IMR-90 (cell line): ENCODE results near the gene B3GNT5. TPM values are rescaled to one million over a fixed set of nuclear protein-coding genes. Genes with fewer than 3 reads are reported as not detected.

Experiments
- ATAC-seq: fragments of 200-7000 bp; cut with Tn5 transposase; 2 replicates; pipeline ENCODE4 v1.9.1; 2020; ENCODE audit warnings: low read depth, mild to moderate bottlenecking, moderate library complexity
- BruUV-seq: library from RNA; stranded (reverse); fragments of 400-500 nt; replicated peaks from 2 replicates; lab custom pipeline; 2021; lab: Mats Ljungman, UMichigan
- CTCF ChIA-PET: fragments of 300-600 bp; formaldehyde crosslinking; extraction: SDS; loops from one replicate; lab custom pipeline; 2021; ENCODE audit warnings: antibody characterized with exemption; lab: Yijun Ruan, JAX
- POLR2A ChIA-PET: fragments of 300-600 bp; sonication (Branson Sonifier 250); formaldehyde crosslinking; loops from one replicate; lab custom pipeline; 2022; ENCODE audit warnings: antibody characterized with exemption; ENCODE audit not compliant: unreplicated experiment; lab: Charles Lee
- DNase-seq: peaks from one replicate; pipeline ENCODE4 v3.0.0; 2013
- H2AFZ ChIP-seq: replicated peaks from 2 replicates; pipeline ENCODE3; 2013; ENCODE audit warnings: low read length, mild to moderate bottlenecking; ENCODE audit not compliant: poor library complexity
- H2AK5ac ChIP-seq: 2 replicates; pipeline ENCODE4 v1.6.1; 2013; ENCODE audit warnings: low read depth, low read length, inconsistent platforms
- H2AK9ac ChIP-seq: replicated peaks from 2 replicates; pipeline ENCODE3; 2013; ENCODE audit warnings: mild to moderate bottlenecking, low read depth, low read length, moderate library complexity; ENCODE audit not compliant: poor library complexity
- H2BK120ac ChIP-seq: 2 replicates; pipeline ENCODE4 v1.6.1; 2013; ENCODE audit warnings: low read depth, low read length, inconsistent platforms
- H2BK15ac ChIP-seq: 3 replicates; pipeline ENCODE4 v1.6.1; 2013; ENCODE audit warnings: low read depth, low read length, inconsistent platforms
- H2BK20ac ChIP-seq: 2 replicates; pipeline ENCODE4 v1.6.1; 2013; ENCODE audit warnings: low read depth, mild to moderate bottlenecking, inconsistent platforms, low read length, moderate library complexity
- H2BK5ac ChIP-seq: 2 replicates; pipeline ENCODE4 v1.6.1; 2013; ENCODE audit warnings: mild to moderate bottlenecking, low read depth, low read length, inconsistent platforms; ENCODE audit not compliant: poor library complexity, severe bottlenecking
- H3K14ac ChIP-seq: replicated peaks from 2 replicates; pipeline ENCODE4 v1.6.1; 2013; ENCODE audit warnings: low read depth, low read length, inconsistent platforms
- H3K18ac ChIP-seq: 2 replicates; pipeline ENCODE4 v1.6.1; 2013; ENCODE audit warnings: low read depth, low read length, control low read depth
- H3K23ac ChIP-seq: 2 replicates; pipeline ENCODE4 v1.6.1; 2013; ENCODE audit warnings: low read depth, low read length, inconsistent platforms
- H3K27ac ChIP-seq: 2 replicates; pipeline ENCODE4 v1.5.1; 2013; ENCODE audit warnings: mild to moderate bottlenecking, control low read depth, low read length; ENCODE audit not compliant: insufficient read depth
- H3K27me3 ChIP-seq: 2 replicates; pipeline ENCODE4 v1.6.1; 2013; ENCODE audit warnings: low read length; ENCODE audit not compliant: control insufficient read depth, insufficient read depth
- H3K36me3 ChIP-seq: 2 replicates; pipeline ENCODE4 v1.6.1; 2013; ENCODE audit warnings: low read length, mixed read lengths; ENCODE audit not compliant: control insufficient read depth, insufficient read depth
- H3K4ac ChIP-seq: 2 replicates; pipeline ENCODE4 v1.6.1; 2013; ENCODE audit warnings: low read depth, low read length, inconsistent platforms
- H3K4me1 ChIP-seq: 2 replicates; pipeline ENCODE4 v1.6.1; 2013; ENCODE audit warnings: low read length, mixed read lengths; ENCODE audit not compliant: control insufficient read depth, insufficient read depth
- H3K4me2 ChIP-seq: 2 replicates; pipeline ENCODE4 v1.6.1; 2013; ENCODE audit warnings: low read depth, mild to moderate bottlenecking, control low read depth, low read length, moderate library complexity
- H3K4me3 ChIP-seq: 2 replicates; pipeline ENCODE4 v1.5.1; 2013; ENCODE audit warnings: low read depth, mild to moderate bottlenecking, control low read depth, low read length, moderate library complexity; ENCODE audit not compliant: insufficient read depth
- H3K56ac ChIP-seq: 2 replicates; pipeline ENCODE4 v1.6.1; 2013; ENCODE audit warnings: low read length, inconsistent platforms; ENCODE audit not compliant: insufficient read depth; ENCODE audit errors: extremely low read depth
- H3K79me1 ChIP-seq, 2 experiments: 2 replicates each; pipeline ENCODE4 v1.6.1; 2013; ENCODE audit warnings: low read length in 2 of 2, inconsistent platforms in 1 of 2, low read depth in 1 of 2
- H3K9ac ChIP-seq: 2 replicates; pipeline ENCODE4 v1.6.1; 2013; ENCODE audit warnings: low read depth, low read length, control low read depth
- H3K9me1 ChIP-seq: 2 replicates; pipeline ENCODE4 v1.6.1; 2013; ENCODE audit warnings: low read length, inconsistent platforms; ENCODE audit not compliant: insufficient read depth
- H3K9me3 ChIP-seq: 2 replicates; pipeline ENCODE4 v1.6.1; 2013; ENCODE audit warnings: low read length; ENCODE audit not compliant: control insufficient read depth, insufficient read depth
- H4K20me1 ChIP-seq: 2 replicates; pipeline ENCODE4 v1.6.1; 2013; ENCODE audit warnings: low read length, inconsistent platforms; ENCODE audit not compliant: insufficient read depth
- H4K5ac ChIP-seq: 2 replicates; pipeline ENCODE4 v1.6.1; 2013; ENCODE audit warnings: mild to moderate bottlenecking, low read depth, low read length, control low read depth
- H4K8ac ChIP-seq, 2 experiments: 2 replicates each; pipeline ENCODE4 v1.6.1; 2013; ENCODE audit warnings: low read depth in 2 of 2, low read length in 2 of 2, control low read depth in 1 of 2, inconsistent platforms in 1 of 2
- H4K91ac ChIP-seq: 2 replicates; pipeline ENCODE4 v1.6.1; 2013; ENCODE audit warnings: low read depth, low read length, inconsistent platforms; ENCODE audit not compliant: insufficient read depth
- BHLHE40 ChIP-seq: fragments of 150-350 bp; IDR thresholded peaks from 2 replicates; pipeline ENCODE4 v1.6.1; 2016; ENCODE audit warnings: mild to moderate bottlenecking, low read depth, low read length
- CEBPB ChIP-seq: IDR thresholded peaks from 2 replicates; pipeline ENCODE4 v1.6.1; 2012; ENCODE audit warnings: low read depth, low read length, improper control_type of control experiment
- CHD1 ChIP-seq: IDR thresholded peaks from 2 replicates; pipeline ENCODE4 v1.6.1; 2012; ENCODE audit warnings: low read depth, low read length, improper control_type of control experiment
- FOS ChIP-seq: fragments of 150-350 bp; IDR thresholded peaks from 2 replicates; pipeline ENCODE4 v1.6.1; 2016; ENCODE audit warnings: low read depth, low read length
- MAFK ChIP-seq: IDR thresholded peaks from 2 replicates; pipeline ENCODE4 v1.6.1; 2012; ENCODE audit warnings: low read depth, low read length, improper control_type of control experiment
- MAZ ChIP-seq: IDR thresholded peaks from 2 replicates; pipeline ENCODE4 v1.6.1; 2012; ENCODE audit warnings: low read depth, mild to moderate bottlenecking, low read length, improper control_type of control experiment, moderate library complexity, borderline replicate concordance
- MXI1 ChIP-seq: IDR thresholded peaks from 2 replicates; pipeline ENCODE4 v1.6.1; 2012; ENCODE audit warnings: low read depth, mild to moderate bottlenecking, low read length, moderate library complexity, borderline replicate concordance
- NFE2L2 ChIP-seq: fragments of 150-350 bp; IDR thresholded peaks from 2 replicates; pipeline ENCODE4 v1.6.1; 2016; ENCODE audit warnings: low read depth, mild to moderate bottlenecking, low read length
- POLR2A ChIP-seq: IDR thresholded peaks from 2 replicates; pipeline ENCODE4 v1.6.1; 2012; ENCODE audit warnings: mild to moderate bottlenecking, low read depth, low read length
- RAD21 ChIP-seq: IDR thresholded peaks from 2 replicates; pipeline ENCODE4 v1.6.1; 2012; ENCODE audit warnings: low read length, improper control_type of control experiment
- RCOR1 ChIP-seq: IDR thresholded peaks from 2 replicates; pipeline ENCODE4 v1.6.1; 2012; ENCODE audit warnings: mild to moderate bottlenecking, low read length, improper control_type of control experiment; ENCODE audit not compliant: insufficient replicate concordance
- RFX5 ChIP-seq: IDR thresholded peaks from 2 replicates; pipeline ENCODE4 v1.8.0; 2012; ENCODE audit warnings: low read depth, mild to moderate bottlenecking, low read length, moderate library complexity
- SMC3 ChIP-seq: fragments of 150-350 bp; IDR thresholded peaks from 2 replicates; pipeline ENCODE4 v1.6.1; 2016; ENCODE audit warnings: low read depth, mild to moderate bottlenecking, antibody characterized with exemption, low read length, moderate library complexity
- dilution Hi-C: fragments of 300-500 bp; cut with HindIII; formaldehyde crosslinking; loops from one replicate; pipeline ENCODE4 v1.14.3; 2018; ENCODE audit warnings: low sequenced_read_pairs; ENCODE audit not compliant: unreplicated experiment
- in situ Hi-C: fragments of 300-500 bp; cut with MboI; formaldehyde crosslinking; loops from 3 replicates; pipeline ENCODE4 v1.14.3; 2019; ENCODE audit warnings: low sequenced_read_pairs, inconsistent platforms, mixed read lengths
- intact Hi-C: fragments of 100-400 bp; cut with micrococcal nuclease; formaldehyde crosslinking; loops from 2 replicates; pipeline ENCODE4 v1.10.0; 2022
- polyA plus RNA-seq, 3 experiments: library from polyadenylated mRNA; depleted of rRNA; stranded (reverse); fragments of >200 nt; gene quantifications; 2 replicates each; pipeline ENCODE4 v1.2.3, GENCODE V29; 2012; ENCODE audit warnings: low replicate concordance in 1 of 3
- total RNA-seq: library from RNA; depleted of rRNA; stranded (reverse); fragments of >200 nt; gene quantifications from 2 replicates; pipeline ENCODE4 v1.2.3, GENCODE V29; 2012
- TF ChIP-seq, protein P1 (sequence below): fragments of 150-350 bp; IDR thresholded peaks from 2 replicates; pipeline ENCODE4 v1.6.1; 2017; ENCODE audit warnings: mild to moderate bottlenecking, antibody characterized with exemption, low read length, low read depth
- TF ChIP-seq, protein P2 (sequence below): conservative IDR thresholded peaks from 2 replicates; pipeline ENCODE4 v1.5.1; 2012; ENCODE audit warnings: mild to moderate bottlenecking, low read depth, low read length, improper control_type of control experiment
- TF ChIP-seq, protein P3 (sequence below): fragments of 150-350 bp; IDR thresholded peaks from 2 replicates; pipeline ENCODE4 v1.6.1; 2016; ENCODE audit warnings: low read depth, mild to moderate bottlenecking, low read length, moderate library complexity, borderline replicate concordance

Gene B3GNT5
- total and polyA plus RNA-seq, 2 of the 4 experiments (the other 2 are of a cell fraction): 1.6 to 3.4 TPM

DNA sequence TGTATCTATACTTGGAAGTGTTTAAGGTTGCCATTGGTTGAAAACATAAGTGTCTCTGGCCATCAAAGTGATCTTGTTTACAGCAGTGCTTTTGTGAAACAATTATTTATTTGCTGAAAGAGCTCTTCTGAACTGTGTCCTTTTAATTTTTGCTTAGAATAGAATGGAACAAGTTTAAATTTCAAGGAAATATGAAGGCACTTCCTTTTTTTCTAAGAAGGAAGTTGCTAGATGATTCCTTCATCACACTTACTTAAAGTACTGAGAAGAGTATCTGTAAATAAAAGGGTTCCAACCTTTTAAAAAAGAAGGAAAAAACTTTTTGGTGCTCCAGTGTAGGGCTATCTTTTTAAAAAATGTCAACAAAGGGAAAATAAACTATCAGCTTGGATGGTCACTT lies 19.7 kb downstream of the B3GNT5 start:
- no peaks in the 10 kb centered on the region; the same call in 1 of the 2 replicates for H3K27me3 ChIP-seq
- H2AK5ac ChIP-seq: no peak overlapping the region
- H3K4me2 ChIP-seq: no peak overlapping the region
- POLR2A ChIA-PET: no interaction called here
- no peak overlapping the region for H2BK5ac ChIP-seq
- H4K20me1 ChIP-seq: no peaks in the 10 kb centered on the region; the same call in 1 of the 2 replicates
- H3K27ac ChIP-seq: no peak overlapping the region
- no peaks in the 10 kb centered on the region for H3K79me1 ChIP-seq
- in situ Hi-C loops (no loop called here), intact Hi-C loops (no loop called here), dilution Hi-C loops (no loop called here)
- no peak overlapping the region for H4K91ac ChIP-seq
- no peak overlapping the region for H2AFZ ChIP-seq
- no peak overlapping the region for H3K9ac ChIP-seq
- H2BK20ac ChIP-seq: no peak overlapping the region
- no peak overlapping the region for H4K5ac ChIP-seq
- no peak overlapping the region for H3K56ac ChIP-seq
- CTCF ChIA-PET: no interaction called here
- no peak for ATAC-seq
- no peak for DNase-seq
- H3K4me3 ChIP-seq: no peak overlapping the region
- no peaks in the 10 kb centered on the region for H3K9me1 ChIP-seq
- no peak overlapping the region for H2BK15ac ChIP-seq
- BruUV-seq: no TSS peak
- H3K36me3 ChIP-seq: no peaks in the 10 kb centered on the region
- no peak overlapping the region for H4K8ac ChIP-seq
- H2AK9ac ChIP-seq: no peak overlapping the region
- no peaks in the 10 kb centered on the region; the same call in 1 of the 2 replicates for H3K4me1 ChIP-seq
- H3K14ac ChIP-seq: no peak overlapping the region
- no peak overlapping the region for H3K18ac ChIP-seq
- no peaks in the 10 kb centered on the region for H3K9me3 ChIP-seq
- H3K4ac ChIP-seq: no peak overlapping the region
- H3K23ac ChIP-seq: no peak overlapping the region
- H2BK120ac ChIP-seq: no peak overlapping the region
- TF ChIP-seq SMC3 (no peak), CEBPB (no peak), RCOR1 (no peak), MAFK (no peak), NFE2L2 (no peak), POLR2A (no peak), RAD21 (no peak), MAZ (no peak), BHLHE40 (no peak), FOS (no peak), CHD1 (no peak), MXI1 (no peak), RFX5 (no peak)
- TF ChIP-seq, protein P1, sequence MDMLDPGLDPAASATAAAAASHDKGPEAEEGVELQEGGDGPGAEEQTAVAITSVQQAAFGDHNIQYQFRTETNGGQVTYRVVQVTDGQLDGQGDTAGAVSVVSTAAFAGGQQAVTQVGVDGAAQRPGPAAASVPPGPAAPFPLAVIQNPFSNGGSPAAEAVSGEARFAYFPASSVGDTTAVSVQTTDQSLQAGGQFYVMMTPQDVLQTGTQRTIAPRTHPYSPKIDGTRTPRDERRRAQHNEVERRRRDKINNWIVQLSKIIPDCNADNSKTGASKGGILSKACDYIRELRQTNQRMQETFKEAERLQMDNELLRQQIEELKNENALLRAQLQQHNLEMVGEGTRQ: no peak
- TF ChIP-seq, protein P2, sequence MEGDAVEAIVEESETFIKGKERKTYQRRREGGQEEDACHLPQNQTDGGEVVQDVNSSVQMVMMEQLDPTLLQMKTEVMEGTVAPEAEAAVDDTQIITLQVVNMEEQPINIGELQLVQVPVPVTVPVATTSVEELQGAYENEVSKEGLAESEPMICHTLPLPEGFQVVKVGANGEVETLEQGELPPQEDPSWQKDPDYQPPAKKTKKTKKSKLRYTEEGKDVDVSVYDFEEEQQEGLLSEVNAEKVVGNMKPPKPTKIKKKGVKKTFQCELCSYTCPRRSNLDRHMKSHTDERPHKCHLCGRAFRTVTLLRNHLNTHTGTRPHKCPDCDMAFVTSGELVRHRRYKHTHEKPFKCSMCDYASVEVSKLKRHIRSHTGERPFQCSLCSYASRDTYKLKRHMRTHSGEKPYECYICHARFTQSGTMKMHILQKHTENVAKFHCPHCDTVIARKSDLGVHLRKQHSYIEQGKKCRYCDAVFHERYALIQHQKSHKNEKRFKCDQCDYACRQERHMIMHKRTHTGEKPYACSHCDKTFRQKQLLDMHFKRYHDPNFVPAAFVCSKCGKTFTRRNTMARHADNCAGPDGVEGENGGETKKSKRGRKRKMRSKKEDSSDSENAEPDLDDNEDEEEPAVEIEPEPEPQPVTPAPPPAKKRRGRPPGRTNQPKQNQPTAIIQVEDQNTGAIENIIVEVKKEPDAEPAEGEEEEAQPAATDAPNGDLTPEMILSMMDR: no peak
- TF ChIP-seq, protein P3, sequence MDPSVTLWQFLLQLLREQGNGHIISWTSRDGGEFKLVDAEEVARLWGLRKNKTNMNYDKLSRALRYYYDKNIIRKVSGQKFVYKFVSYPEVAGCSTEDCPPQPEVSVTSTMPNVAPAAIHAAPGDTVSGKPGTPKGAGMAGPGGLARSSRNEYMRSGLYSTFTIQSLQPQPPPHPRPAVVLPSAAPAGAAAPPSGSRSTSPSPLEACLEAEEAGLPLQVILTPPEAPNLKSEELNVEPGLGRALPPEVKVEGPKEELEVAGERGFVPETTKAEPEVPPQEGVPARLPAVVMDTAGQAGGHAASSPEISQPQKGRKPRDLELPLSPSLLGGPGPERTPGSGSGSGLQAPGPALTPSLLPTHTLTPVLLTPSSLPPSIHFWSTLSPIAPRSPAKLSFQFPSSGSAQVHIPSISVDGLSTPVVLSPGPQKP: no peak
